Peyer's patch (tissue), 4 donors: ENCODE data around the gene ITGA7.

ENCODE experiments used
- POLR2A ChIP-seq, 2 donors: fragments of 450-650 bp; IDR thresholded peaks; one replicate each; pipeline ENCODE4 v1.5.1; 2017; ENCODE audit warnings: antibody characterized with exemption in 2 of 2, mild to moderate bottlenecking in 2 of 2, moderate library complexity in 2 of 2
- TF ChIP-seq, protein P1 (sequence below), 6 experiments: fragments of 450-650 bp in 4 of 6; fragments of 200-600 bp in 2 of 6; sonication (generic) in 1 of 6; IDR thresholded peaks; one replicate each; pipeline ENCODE4 v1.5.1; 2017 to 2019; ENCODE audit warnings: antibody characterized with exemption in 6 of 6, mild to moderate bottlenecking in 3 of 6, moderate library complexity in 1 of 6

DNA sequence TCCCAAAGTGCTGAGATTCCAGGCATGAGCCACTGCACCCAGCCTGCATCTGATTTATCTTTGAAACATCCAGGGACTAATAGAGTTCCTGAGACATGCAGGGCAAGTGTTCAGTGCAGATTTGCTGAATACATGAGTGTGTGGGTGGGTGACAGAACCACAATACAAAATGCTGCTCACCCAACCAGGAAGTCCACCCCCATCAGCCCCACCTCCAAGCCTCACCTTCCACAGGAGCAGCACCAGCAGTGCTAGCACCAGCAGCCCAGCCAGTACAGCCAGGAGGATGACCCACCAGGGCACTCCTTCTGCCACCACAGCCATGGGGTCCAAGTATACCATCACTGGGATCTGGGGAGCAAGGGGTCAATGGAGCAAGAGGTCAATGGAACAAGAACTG is 20.0 kb downstream of the ITGA7 start:
- TF ChIP-seq, protein P1, sequence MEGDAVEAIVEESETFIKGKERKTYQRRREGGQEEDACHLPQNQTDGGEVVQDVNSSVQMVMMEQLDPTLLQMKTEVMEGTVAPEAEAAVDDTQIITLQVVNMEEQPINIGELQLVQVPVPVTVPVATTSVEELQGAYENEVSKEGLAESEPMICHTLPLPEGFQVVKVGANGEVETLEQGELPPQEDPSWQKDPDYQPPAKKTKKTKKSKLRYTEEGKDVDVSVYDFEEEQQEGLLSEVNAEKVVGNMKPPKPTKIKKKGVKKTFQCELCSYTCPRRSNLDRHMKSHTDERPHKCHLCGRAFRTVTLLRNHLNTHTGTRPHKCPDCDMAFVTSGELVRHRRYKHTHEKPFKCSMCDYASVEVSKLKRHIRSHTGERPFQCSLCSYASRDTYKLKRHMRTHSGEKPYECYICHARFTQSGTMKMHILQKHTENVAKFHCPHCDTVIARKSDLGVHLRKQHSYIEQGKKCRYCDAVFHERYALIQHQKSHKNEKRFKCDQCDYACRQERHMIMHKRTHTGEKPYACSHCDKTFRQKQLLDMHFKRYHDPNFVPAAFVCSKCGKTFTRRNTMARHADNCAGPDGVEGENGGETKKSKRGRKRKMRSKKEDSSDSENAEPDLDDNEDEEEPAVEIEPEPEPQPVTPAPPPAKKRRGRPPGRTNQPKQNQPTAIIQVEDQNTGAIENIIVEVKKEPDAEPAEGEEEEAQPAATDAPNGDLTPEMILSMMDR (IDR thresholded peaks at IDR 0.05) = no peak
- TF ChIP-seq POLR2A (IDR thresholded peaks at IDR 0.05) = no peak
